ENCODE results near the gene ELL3.
"Not testable (repeated sequence)": the region's sequence is repeated elsewhere in the genome, so short reads cannot be mapped to it uniquely, and the experiment has no call there.

Gene ELL3

GRCh38 chr15:43789409-43789808, 12.6 kb upstream of the ELL3 start:
- DNase-seq = no peak

DNA sequence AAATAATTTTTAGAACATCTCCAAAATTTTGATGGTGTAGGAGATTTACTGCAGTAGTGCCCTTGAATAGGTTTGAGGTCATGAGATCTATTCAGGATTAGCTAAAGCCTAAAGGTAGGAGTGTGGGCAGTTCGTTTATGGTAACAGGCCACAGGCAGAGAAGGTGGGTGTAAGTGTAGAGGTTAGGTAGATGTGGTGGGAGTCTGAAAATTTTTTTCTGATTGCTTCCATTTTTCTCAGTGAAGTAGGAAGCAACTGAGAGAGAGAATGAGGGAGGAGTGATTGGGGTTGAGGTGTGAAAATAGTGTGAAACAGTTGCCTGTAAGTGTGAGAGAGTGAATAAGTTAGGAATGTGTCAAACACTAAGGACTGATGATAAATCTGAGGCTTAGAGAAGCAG, 2.2 kb upstream of the ELL3 start:
- DNase-seq = no peak

DNA sequence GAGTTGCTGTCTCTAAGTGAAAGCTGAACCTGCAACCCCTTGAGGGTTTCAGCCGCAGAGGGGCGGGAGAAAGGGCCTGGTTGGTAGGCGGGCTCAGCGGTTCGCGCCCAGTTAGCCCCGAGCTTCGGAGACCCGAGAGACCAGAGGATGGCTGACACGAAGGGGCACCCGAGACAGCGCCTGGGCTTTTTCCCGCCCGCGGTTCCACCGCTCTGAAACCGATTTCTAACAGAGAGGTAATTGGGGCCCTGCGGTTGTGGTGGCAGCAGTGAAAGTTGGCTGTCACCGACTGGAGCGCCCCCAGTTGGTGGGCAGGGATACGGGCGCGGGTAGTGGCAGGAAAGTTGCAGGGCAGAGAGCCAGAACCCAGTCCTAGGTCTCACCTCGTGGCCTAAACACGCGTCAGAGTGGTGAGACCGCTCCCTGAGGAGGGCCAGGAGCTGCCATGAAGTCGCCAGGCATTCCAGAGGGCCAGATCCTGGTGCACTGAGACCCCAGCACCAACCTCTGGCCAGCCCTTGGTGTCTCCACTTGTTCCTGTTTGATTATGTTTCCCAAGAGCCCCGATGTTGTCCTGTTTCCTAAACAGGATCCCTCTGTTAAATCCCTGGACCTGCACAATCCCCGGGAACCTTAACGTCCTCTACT, 625 bp upstream of the ELL3 start:
- peak; percentile 93 for DNase-seq

DNA sequence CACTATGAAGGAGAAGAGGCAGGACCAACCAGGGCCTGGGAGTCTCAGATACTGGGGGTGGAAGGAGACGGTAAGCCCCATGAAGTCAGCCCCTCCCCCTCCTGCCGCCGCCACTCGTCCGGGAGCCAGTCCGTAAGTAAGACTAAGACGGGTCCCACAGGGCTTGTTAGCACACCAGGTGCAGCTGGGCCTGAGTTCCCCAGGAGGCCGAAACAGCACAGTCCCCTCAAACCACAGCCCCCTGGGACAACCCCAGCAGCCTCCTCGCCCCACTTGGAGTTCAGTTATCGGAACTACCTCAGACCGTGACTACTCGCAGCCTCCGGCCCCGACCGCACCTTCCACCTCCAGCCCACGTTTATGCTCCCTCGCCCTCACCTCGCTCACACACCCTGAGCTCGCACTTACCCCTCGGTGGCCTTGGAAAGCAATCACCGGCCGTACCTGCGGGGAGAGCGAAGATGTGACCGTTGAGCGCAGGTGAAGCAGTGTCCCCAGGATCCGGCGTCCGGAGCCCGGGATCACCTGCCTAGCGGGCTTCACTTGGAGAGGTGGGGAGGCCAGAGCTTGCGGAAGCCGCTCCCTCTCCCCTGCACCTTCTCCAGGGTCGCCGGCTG, 557 bp downstream of the ELL3 start:
- peak; percentile 42 for DNase-seq

DNA sequence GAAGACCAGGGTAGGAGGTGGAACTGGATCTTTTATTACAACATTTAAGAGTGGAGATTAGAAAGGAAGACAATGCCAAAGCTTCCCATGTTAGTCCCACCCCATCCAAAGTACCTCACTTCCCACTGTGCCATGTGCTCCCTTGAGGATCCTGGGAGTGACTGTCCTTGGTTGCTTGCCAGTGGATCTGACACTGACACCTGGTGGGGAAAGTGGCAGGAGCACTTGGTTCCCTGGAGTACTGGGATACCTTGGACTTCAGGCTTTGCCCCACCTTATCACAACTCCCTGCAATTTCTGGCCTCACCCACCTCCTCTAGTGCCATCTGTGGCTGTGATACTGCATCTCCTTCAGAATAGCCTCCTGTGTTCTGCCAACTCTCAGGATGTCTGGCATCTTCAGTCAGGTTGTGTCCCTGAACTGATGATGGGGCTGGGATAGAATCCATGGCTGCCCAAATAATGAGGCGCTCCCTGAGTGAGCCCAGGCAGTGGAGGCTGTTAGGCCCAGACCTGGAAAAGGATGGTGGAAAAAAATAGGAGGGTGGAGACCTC, 1.3 kb downstream of the ELL3 start:
- DNase-seq = no peak

GRCh38 chr15:43774062-43774461, 2.7 kb downstream of the ELL3 start:
- DNase-seq = no peak

- no peak for DNase-seq
These were observed 4.1 kb downstream of the ELL3 start for GRCh38 chr15:43772624-43773023.

DNA sequence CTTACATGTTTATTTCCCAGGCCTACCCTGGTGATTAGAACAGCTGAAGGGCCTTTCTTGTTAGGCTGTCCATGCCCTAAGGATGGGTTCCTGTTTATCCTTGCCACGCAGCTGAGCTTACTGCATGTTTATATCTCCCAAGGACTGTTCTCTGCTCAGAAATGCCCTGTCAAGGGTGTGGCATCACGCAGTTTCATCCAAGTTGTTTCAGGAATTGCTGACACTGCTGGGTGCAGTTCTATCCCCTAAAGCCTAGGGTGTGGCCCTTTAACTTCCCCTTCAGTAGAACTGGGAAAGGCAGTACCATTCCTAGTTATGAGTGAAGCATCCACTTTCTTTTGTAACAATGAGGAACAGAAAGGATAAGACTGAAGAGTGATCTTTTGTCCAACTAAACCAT, 5.0 kb downstream of the ELL3 start:
- DNase-seq = no peak

DNA sequence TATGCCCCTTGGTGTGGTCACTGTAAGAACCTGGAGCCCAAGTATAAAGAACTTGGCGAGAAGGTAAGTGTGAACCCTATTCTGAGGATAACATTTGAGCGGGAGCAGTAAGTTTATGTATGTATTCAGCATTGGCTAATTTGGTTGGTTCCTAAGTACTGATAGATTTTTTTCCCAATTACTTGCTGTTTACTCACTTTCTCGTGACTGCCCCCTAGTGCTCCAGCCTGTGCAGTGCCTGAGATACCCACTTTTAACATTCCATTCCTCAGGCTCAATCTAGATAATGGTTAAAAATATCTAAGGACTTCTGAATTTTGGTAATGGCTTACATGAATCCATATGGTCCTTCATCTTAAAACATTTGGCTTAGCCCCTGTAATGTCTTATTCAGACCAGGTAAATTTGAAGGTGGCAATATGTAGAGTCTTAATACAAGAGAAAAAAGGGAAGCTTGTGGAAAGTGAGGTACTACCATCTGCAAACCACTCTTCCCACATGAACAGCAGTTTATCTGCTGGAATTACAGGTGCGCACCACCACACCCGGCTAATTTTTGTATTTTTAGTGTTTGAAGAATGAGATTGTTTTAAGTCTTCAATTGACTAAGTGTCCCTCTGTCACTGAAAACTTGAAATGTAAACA, 7.1 kb downstream of the ELL3 start:
- DNase-seq = peak; percentile 78

DNA sequence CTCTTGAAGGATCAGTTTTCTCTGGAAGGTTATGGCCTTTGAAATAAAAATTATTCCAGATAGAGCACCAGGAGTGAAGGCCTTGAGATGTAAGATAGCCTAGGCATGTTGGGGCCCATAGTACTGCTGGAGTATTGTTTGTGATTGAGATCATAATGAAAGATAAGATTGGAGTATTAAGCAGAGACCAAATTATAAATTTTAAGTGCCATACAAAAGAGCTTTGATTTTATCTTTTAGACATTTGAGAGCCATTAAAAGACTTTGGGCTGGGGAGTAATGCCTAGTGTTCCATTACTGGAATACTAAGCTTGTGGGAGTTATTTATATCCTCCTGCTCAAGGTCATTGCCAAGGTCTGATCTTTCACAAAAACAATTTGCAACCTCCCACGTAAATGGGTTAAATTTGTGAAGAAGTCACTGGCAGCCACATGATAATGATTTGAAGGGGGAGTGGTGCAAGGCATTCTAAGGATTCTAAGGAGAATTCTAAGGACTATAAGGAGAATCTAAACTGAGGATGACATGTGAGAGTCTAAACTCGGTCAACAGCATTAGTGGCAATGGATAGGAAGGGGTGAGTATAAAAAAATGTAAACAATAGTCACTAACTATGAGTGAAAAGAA, 12.8 kb downstream of the ELL3 start:
- DNase-seq = no peak

DNA sequence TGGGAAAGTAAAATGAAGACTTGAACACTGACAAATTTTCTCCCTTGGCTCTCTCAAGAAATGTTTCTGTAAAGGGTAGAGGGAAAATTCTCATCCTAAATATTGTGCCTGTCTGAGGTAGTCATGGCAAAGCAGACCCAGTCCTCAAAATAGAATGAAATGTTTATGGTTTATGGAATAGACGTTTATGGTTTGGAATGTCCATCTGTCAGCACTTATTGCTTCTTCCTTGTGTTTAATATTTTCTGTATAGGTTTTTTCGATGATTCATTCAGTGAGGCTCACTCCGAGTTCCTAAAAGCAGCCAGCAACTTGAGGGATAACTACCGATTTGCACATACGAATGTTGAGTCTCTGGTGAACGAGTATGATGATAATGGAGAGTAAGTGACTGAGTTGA, 13.9 kb downstream of the ELL3 start:
- DNase-seq = no peak

- DNase-seq = no peak
These were observed 24.9 kb downstream of the ELL3 start for GRCh38 chr15:43751885-43752284.

- DNase-seq = peak; percentile 49
These were observed 26.9 kb downstream of the ELL3 start for GRCh38 chr15:43749690-43750345.

GRCh38 chr15:43748376-43748775, 28.4 kb downstream of the ELL3 start:
- no peak for DNase-seq

DNA sequence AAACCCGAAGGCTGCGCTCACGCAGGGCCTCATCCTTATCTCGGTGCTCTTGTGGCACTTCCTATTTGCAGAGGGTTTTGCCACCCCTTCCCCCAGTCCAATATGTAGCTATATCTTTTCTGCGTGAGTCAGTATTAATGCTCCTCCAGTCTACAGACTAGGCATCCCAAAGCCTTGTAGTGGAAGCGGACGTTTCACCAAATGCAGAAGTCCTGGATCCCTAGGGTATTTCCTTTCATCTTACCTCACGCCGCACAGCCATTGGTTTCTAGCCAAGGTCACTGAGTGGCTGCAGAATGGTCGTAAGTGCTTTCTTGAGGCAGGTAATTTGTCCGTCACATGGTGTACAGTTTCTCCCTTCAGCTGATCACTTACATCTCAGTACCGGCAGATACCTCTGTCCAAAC, 29.9 kb downstream of the ELL3 start:
- DNase-seq = not testable (repeated sequence)

DNA sequence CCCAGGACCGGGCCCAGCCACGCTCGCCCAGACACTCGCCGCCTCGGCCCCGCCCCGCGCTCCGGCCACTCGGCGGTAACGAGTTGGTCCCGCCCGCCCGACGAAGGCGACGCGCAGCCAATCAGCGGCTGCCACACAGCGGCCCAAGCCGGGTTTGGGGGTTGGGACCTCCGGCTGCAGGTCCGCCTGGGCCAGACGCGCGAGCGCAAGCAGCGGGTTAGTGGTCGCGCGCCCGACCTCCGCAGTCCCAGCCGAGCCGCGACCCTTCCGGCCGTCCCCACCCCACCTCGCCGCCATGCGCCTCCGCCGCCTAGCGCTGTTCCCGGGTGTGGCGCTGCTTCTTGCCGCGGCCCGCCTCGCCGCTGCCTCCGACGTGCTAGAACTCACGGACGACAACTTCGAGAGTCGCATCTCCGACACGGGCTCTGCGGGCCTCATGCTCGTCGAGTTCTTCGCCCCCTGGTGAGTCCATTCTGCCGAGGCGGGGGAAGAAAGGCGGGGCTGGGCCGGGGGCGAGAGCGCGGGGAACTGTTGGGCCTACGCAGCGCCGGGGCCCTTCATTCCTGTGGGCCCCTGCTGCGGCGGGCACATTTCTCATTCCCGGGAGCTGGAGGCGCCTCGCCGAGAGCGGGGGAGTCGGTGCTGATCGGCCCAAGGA, 30.4 kb downstream of the ELL3 start, which contains the start of gene PDIA3:
TSS of gene PDIA3 (plus strand) at position 194 of the 658 bp plus-strand sequence. CDS start at position 296, 102 bp downstream.
- DNase-seq = peak; percentile 92

- DNase-seq = no peak
These were observed 41.4 kb downstream of the ELL3 start for GRCh38 chr15:43735416-43735815.

DNA sequence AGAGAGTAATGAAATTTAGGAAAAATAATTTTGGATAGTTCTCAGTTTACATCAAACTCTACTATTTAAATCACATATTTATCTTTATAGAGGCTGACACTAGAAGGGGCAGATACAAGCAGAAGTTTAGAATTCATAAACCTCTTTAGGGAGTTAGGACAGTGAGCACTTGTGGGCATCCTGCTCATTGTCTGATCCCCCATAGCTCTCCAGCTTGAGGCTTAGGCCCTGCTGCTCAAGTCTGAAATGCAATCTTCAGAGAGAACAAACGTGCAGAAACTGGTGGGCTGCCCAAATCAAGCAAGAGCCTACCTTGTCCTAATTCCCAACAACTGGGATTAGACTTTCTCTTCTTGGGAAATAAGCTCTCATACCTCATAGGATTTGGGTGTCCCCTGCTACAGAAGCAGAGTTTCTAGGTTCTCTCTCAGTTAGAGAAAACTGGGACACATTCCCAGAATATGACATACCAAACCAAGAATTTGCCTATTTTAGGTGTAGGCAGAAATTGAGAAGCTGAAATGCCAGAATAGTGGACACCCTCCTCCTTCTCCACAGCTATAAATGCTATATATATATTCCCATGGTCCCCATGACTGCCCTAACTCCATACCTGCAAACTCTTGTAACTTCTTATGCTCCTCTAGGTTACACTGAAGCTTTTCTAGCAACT, 48.6 kb downstream of the ELL3 start:
- DNase-seq = not testable (repeated sequence)

DNA sequence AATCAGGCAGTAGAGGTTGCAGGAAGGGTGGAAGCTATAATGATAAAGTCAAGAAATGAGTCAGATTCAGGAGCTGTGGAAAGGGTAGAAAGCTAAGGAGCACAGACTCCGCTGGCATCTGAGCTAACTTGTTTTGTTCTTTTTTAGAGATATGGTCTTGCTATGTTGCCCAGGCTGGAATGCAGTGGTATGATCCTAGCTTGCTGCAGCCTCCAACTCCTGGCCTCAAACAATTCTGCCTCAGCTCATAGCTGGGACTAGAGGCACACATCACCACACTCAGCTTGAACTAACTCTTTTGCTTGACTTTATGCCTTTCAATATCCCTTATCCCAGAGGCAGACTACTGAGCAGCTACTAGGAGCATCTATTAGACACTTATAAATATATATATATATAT, 50.5 kb downstream of the ELL3 start:
- not testable (repeated sequence) for DNase-seq

GRCh38 chr15:43723151-43723550, 53.6 kb downstream of the ELL3 start:
- no peak for DNase-seq
